Suprapubic skin (tissue), 4 donors: Measurements from ENCODE around the gene EFCAB6. TPM values are rescaled to one million over a fixed set of nuclear protein-coding genes. Genes with fewer than 3 reads are reported as not detected.

ENCODE experiments used
- DNase-seq, 2 donors: peaks; one replicate each; pipeline ENCODE4 v3.0.0-alpha.2; 2019; ENCODE audit warnings: low spot score in 2 of 2
- H3K27ac ChIP-seq: fragments of 200-600 bp; sonication (generic); one replicate; pipeline ENCODE4 v1.5.1; 2019
- H3K27me3 ChIP-seq: fragments of 200-600 bp; sonication (generic); one replicate; pipeline ENCODE4 v1.5.1; 2019
- H3K36me3 ChIP-seq: fragments of 200-600 bp; sonication (generic); one replicate; pipeline ENCODE4 v1.5.1; 2019
- H3K4me1 ChIP-seq: fragments of 200-600 bp; sonication (generic); one replicate; pipeline ENCODE4 v1.5.1; 2019
- H3K4me3 ChIP-seq: fragments of 200-600 bp; sonication (generic); one replicate; pipeline ENCODE4 v1.5.1; 2019; ENCODE audit warnings: mild to moderate bottlenecking
- H3K9me3 ChIP-seq: fragments of 200-600 bp; sonication (generic); one replicate; pipeline ENCODE4 v1.5.1; 2019
- EP300 ChIP-seq: sonication (generic); formaldehyde crosslinking; IDR thresholded peaks from one replicate; pipeline ENCODE4 v1.6.1; 2017; ENCODE audit warnings: antibody characterized with exemption
- POLR2A ChIP-seq, 2 donors: fragments of 450-650 bp; IDR thresholded peaks; one replicate each; pipeline ENCODE4 v1.6.1; 2017; ENCODE audit warnings: antibody characterized with exemption in 2 of 2, mild to moderate bottlenecking in 2 of 2, moderate library complexity in 2 of 2
- POLR2AphosphoS5 ChIP-seq, 3 donors: sonication (generic); formaldehyde crosslinking; IDR thresholded peaks; one replicate each; pipeline ENCODE4 v1.6.1; 2017; ENCODE audit warnings: antibody characterized with exemption in 3 of 3
- WGBS: methylation state at CpG from one replicate; pipeline ENCODE4 v1.1.5; 2018; 5-methylcytosine and 5-hydroxymethylcytosine counted together
- total RNA-seq, 4 donors: library from RNA; depleted of rRNA; stranded (reverse); fragments of >200 nt; gene quantifications; one replicate each; pipeline ENCODE4 v1.1.0, GENCODE V29; 2016
- TF ChIP-seq, protein P1 (sequence below), 2 donors: fragments of 200-600 bp in 1 of 2; fragments of 450-650 bp in 1 of 2; sonication (generic) in 1 of 2; IDR thresholded peaks; one replicate each; pipeline ENCODE4 v1.5.1; 2016 to 2019; ENCODE audit warnings: antibody characterized with exemption in 2 of 2, mild to moderate bottlenecking in 1 of 2, moderate library complexity in 1 of 2

Gene EFCAB6
- total RNA-seq, 4 donors from 2014 or later, result 1.9 to 4.9 (median 2.9) TPM

- no peak for DNase-seq
- no peaks in the 10 kb centered on the region for H3K36me3 ChIP-seq
- 95% methylated on average over 3 of the region's 3 CpGs for WGBS
- no peak overlapping the region for H3K4me3 ChIP-seq
- TF ChIP-seq POLR2AphosphoS5 (IDR thresholded peaks at IDR 0.05) (no peak), EP300 (no peak)
- H3K27me3 ChIP-seq, result peaks cover 6% of the 10 kb centered on the region
- no peak overlapping the region for H3K27ac ChIP-seq
- no peaks in the 10 kb centered on the region for H3K9me3 ChIP-seq
- no peaks in the 10 kb centered on the region for H3K4me1 ChIP-seq
These were observed 68.0 kb downstream of the EFCAB6 start for GRCh38 chr22:43743929-43744643.

GRCh38 chr22:43743131-43743530 lies 69.0 kb downstream of the EFCAB6 start:
- no peaks in the 10 kb centered on the region for H3K36me3 ChIP-seq
- H3K4me1 ChIP-seq, result no peaks in the 10 kb centered on the region
- no peak overlapping the region for H3K4me3 ChIP-seq
- TF ChIP-seq, protein P1, sequence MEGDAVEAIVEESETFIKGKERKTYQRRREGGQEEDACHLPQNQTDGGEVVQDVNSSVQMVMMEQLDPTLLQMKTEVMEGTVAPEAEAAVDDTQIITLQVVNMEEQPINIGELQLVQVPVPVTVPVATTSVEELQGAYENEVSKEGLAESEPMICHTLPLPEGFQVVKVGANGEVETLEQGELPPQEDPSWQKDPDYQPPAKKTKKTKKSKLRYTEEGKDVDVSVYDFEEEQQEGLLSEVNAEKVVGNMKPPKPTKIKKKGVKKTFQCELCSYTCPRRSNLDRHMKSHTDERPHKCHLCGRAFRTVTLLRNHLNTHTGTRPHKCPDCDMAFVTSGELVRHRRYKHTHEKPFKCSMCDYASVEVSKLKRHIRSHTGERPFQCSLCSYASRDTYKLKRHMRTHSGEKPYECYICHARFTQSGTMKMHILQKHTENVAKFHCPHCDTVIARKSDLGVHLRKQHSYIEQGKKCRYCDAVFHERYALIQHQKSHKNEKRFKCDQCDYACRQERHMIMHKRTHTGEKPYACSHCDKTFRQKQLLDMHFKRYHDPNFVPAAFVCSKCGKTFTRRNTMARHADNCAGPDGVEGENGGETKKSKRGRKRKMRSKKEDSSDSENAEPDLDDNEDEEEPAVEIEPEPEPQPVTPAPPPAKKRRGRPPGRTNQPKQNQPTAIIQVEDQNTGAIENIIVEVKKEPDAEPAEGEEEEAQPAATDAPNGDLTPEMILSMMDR (IDR thresholded peaks at IDR 0.05), result no peak
- TF ChIP-seq POLR2A (IDR thresholded peaks at IDR 0.05) (no peak), EP300 (no peak), POLR2AphosphoS5 (IDR thresholded peaks at IDR 0.05) (no peak)
- 75% methylated on average over 4 of the region's 4 CpGs for WGBS
- no peak overlapping the region for H3K27ac ChIP-seq
- H3K27me3 ChIP-seq, result peaks cover 6% of the 10 kb centered on the region
- no peaks in the 10 kb centered on the region for H3K9me3 ChIP-seq
- DNase-seq, result no peak

DNA sequence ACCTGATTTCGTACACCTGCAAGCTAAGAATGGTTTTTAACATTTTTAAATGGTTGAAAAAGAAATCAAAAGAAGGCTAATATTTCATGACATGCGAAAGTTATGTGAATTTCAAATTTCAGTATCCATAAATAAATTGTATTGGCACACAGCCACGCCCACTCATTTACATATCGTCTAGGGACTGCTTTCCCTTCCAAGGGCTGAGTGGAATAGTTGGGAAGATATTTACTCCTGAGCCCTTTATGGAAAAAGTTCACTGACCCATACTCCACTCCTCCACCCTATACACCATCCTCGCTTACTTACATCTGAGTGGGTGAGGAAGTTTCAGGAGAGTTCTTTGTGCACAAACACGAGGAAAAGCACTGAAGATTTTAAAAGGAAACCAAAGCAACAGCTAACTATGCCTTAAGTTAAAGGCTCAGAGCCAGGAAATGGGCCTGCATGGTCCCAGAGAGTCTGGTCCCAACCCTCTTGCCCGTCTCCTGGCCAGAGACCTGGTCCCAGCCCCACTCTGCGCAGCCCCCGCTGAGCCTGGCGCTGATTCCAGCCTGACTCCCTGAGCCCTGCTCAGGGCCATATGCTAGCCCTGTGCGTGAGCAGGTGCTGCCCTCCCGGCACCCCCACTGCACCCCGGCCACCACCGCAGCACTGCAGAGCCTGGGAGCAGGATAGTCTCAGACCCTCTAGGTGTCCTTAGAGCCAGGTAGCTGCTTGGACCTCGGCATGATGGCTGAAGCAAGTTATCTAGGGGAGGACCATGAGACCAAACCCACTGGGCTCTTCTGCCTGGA lies 69.8 kb downstream of the EFCAB6 start:
- no peak for DNase-seq
- WGBS, result 85% methylated on average over 12 of the region's 15 CpGs

DNA sequence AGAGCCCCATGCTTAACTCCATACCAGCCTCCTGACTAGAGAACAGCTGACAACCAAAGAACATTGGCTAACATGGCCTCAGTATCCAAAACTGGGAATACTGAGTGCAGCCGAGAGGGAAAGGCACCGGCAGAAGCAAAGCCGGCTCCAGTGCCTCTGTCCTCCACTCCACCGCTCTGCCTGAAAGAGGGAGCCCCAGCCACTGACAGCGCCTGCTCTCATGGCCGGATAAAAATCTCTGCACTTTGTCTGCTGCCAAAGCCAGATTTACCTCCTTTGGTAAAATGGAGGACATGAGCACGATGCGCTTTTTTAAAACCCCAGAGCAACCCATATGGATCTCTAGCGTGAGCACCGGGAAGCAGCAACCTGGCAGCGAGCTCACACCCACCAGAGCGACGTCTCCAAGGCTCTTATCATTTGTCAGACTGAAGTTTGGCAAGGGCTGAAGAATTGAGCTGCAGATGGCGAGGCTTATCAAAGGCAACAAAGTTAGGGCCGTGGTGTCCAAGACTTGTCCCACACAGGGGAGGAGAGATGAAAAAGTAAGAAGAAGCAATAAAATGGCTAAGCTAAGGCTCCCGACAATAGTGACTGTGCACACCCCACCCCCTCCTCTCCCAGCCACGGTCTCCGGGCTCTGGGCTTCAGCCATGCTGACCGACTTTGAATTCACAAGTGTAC lies 71.4 kb downstream of the EFCAB6 start:
- DNase-seq, result no peak
- WGBS, result 81% methylated on average over 19 of the region's 19 CpGs
- Histone ChIP-seq H3K9me3 (no peaks in the 10 kb centered on the region), H3K4me1 (no peaks in the 10 kb centered on the region), H3K36me3 (no peaks in the 10 kb centered on the region), H3K27me3 (peaks cover 6% of the 10 kb centered on the region), H3K4me3 (no peak overlapping the region), H3K27ac (no peak overlapping the region)
- TF ChIP-seq, protein P1 (IDR thresholded peaks at IDR 0.05), result no peak
- TF ChIP-seq POLR2A (IDR thresholded peaks at IDR 0.05) (no peak), EP300 (no peak), POLR2AphosphoS5 (IDR thresholded peaks at IDR 0.05) (no peak)

More for the DNA sequence above, 69.8 kb downstream of the EFCAB6 start:
- Histone ChIP-seq H3K36me3 (no peaks in the 10 kb centered on the region), H3K4me3 (no peak overlapping the region), H3K9me3 (no peaks in the 10 kb centered on the region), H3K27ac (no peak overlapping the region), H3K4me1 (no peaks in the 10 kb centered on the region), H3K27me3 (peaks cover 6% of the 10 kb centered on the region)
- TF ChIP-seq, protein P1 (IDR thresholded peaks at IDR 0.05), result no peak

DNA sequence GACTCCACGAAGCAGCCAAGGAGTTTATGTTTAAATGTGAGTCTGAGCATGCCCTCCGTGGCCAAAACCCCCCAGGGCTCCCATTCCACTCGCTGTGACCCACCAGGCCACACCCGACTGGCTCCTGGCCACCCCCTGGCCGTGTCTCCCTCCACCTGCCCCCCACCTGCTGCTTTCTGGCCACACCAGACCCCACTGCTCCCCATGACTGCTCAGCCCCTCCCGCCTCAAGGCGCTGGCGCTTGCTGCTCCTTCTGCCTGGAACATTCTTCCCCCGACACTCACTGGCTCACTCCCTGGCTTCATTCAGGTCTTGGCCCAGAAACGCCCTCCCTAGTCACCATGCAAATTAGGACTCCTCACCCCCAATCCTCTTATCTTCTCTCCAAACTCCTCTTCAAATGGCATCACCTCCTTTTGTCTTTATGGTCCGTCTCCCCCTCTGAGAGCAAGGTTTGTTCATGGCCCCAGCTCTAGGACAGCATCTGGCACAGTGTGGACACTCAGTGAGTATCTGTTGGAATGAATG lies 72.2 kb downstream of the EFCAB6 start:
- H3K27me3 ChIP-seq, result peaks cover 6% of the 10 kb centered on the region
- H3K4me1 ChIP-seq, result peaks cover 3% of the 10 kb centered on the region
- TF ChIP-seq POLR2A (IDR thresholded peaks at IDR 0.05) (no peak), POLR2AphosphoS5 (IDR thresholded peaks at IDR 0.05) (no peak), EP300 (no peak)
- TF ChIP-seq, protein P1 (IDR thresholded peaks at IDR 0.05), result no peak
- H3K4me3 ChIP-seq, result no peak overlapping the region
- no peak overlapping the region for H3K27ac ChIP-seq
- H3K9me3 ChIP-seq, result no peaks in the 10 kb centered on the region
- DNase-seq, result no peak
- no peaks in the 10 kb centered on the region for H3K36me3 ChIP-seq
- WGBS, result 68% methylated on average over 11 of the region's 11 CpGs
